LNCaP clone FGC (cell line): ENCODE data around the gene DNTT.

Source experiments
- DNase-seq: peaks from one replicate; pipeline ENCODE4 v3.0.0-alpha.2; 2011; ENCODE audit warnings: low read depth
- H3K4me3 ChIP-seq: 2 replicates; pipeline ENCODE4 v1.5.1; 2011; ENCODE audit warnings: mild to moderate bottlenecking, low read depth, low read length, control low read depth
- CTCF ChIP-seq: IDR thresholded peaks from 2 replicates; pipeline ENCODE4 v1.5.1; 2012; ENCODE audit warnings: mild to moderate bottlenecking; ENCODE audit not compliant: control insufficient read depth, insufficient read depth; ENCODE audit errors: extremely low read depth

The DNTT gene

GRCh38 chr10:96378741-96379140, 74.5 kb downstream of the DNTT start:
- no peak overlapping the region for H3K4me3 ChIP-seq
- no peak for DNase-seq
- TF ChIP-seq CTCF, result no peak

- H3K4me3 ChIP-seq, result no peak overlapping the region
- no peak for TF ChIP-seq CTCF
- no peak for DNase-seq
Observed at GRCh38 chr10:96379758-96380157, 75.5 kb downstream of the DNTT start.

- DNase-seq, result no peak
- no peak overlapping the region for H3K4me3 ChIP-seq
- TF ChIP-seq CTCF, result no peak
Observed at GRCh38 chr10:96380821-96381220, 76.6 kb downstream of the DNTT start.

- no peak for DNase-seq
- H3K4me3 ChIP-seq, result no peak overlapping the region
- TF ChIP-seq CTCF, result no peak
Observed at GRCh38 chr10:96384506-96384905, 80.3 kb downstream of the DNTT start.

- TF ChIP-seq CTCF, result no peak
- no peak overlapping the region for H3K4me3 ChIP-seq
- DNase-seq, result no peak
Observed at GRCh38 chr10:96387161-96387560, 82.9 kb downstream of the DNTT start.

- DNase-seq, result no peak
- H3K4me3 ChIP-seq, result no peak overlapping the region
- TF ChIP-seq CTCF, result no peak
Observed at GRCh38 chr10:96387601-96388000, 83.4 kb downstream of the DNTT start.
